MM.1S (cell line): Measurements from ENCODE around the gene MAGEA2B.
"Not testable (repeated sequence)": the region's sequence is repeated elsewhere in the genome, so short reads cannot be mapped to it uniquely, and the experiment has no call there.

Experiments
- DNase-seq: peaks from one replicate; pipeline ENCODE4 v3.0.0-alpha.2; 2015
- H2AFZ ChIP-seq: fragments of 300-600 bp; sonication (generic); 2 replicates; pipeline ENCODE4 v1.6.0; 2016; ENCODE audit warnings: antibody characterized with exemption, low read length
- H3F3A ChIP-seq: fragments of 300-600 bp; sonication (generic); 2 replicates; pipeline ENCODE4 v1.6.1; 2016; ENCODE audit warnings: mild to moderate bottlenecking, antibody characterized with exemption, low read length, moderate library complexity, mixed read lengths; ENCODE audit not compliant: insufficient read depth
- H3K27ac ChIP-seq: fragments of 300-600 bp; sonication (generic); 2 replicates; pipeline ENCODE4 v1.5.1; 2016; ENCODE audit warnings: mild to moderate bottlenecking, low read length
- H3K27me3 ChIP-seq: fragments of 300-600 bp; sonication (generic); replicated peaks from 2 replicates; pipeline ENCODE4 v1.6.0; 2016; ENCODE audit warnings: low read length; ENCODE audit not compliant: insufficient read depth
- H3K36me3 ChIP-seq: fragments of 300-600 bp; sonication (generic); replicated peaks from 2 replicates; pipeline ENCODE4 v1.6.1; 2016; ENCODE audit warnings: mild to moderate bottlenecking, low read length, mixed read lengths; ENCODE audit not compliant: insufficient read depth
- H3K4me1 ChIP-seq: fragments of 300-600 bp; sonication (generic); 2 replicates; pipeline ENCODE4 v1.6.1; 2016; ENCODE audit warnings: low read length, mixed read lengths
- H3K4me2 ChIP-seq: fragments of 300-600 bp; sonication (generic); 2 replicates; pipeline ENCODE4 v1.6.0; 2016; ENCODE audit warnings: low read depth, low read length
- H3K4me3 ChIP-seq: fragments of 300-600 bp; sonication (generic); 2 replicates; pipeline ENCODE4 v1.5.1; 2016; ENCODE audit warnings: low read length, mixed read lengths
- H3K79me2 ChIP-seq: fragments of 300-600 bp; sonication (generic); 2 replicates; pipeline ENCODE4 v1.6.1; 2016; ENCODE audit warnings: mixed run types, low read length, mixed read lengths
- H3K9ac ChIP-seq: fragments of 300-600 bp; sonication (generic); 2 replicates; pipeline ENCODE4 v1.6.1; 2016; ENCODE audit warnings: low read length, mixed read lengths
- H3K9me2 ChIP-seq: fragments of 300-600 bp; sonication (generic); replicated peaks from 2 replicates; pipeline ENCODE4 v1.6.1; 2016; ENCODE audit warnings: mild to moderate bottlenecking, low read length, mixed read lengths; ENCODE audit not compliant: insufficient read depth
- H3K9me3 ChIP-seq: fragments of 300-600 bp; sonication (generic); replicated peaks from 2 replicates; pipeline ENCODE4 v1.6.1; 2016; ENCODE audit warnings: mild to moderate bottlenecking, low read length, mixed read lengths; ENCODE audit not compliant: insufficient read depth
- H4K20me1 ChIP-seq: fragments of 300-600 bp; sonication (generic); 2 replicates; pipeline ENCODE4 v1.6.1; 2016; ENCODE audit warnings: mild to moderate bottlenecking, low read length, moderate library complexity, mixed read lengths; ENCODE audit not compliant: insufficient read depth
- CTCF ChIP-seq: fragments of 300-600 bp; sonication (generic); IDR thresholded peaks from 2 replicates; pipeline ENCODE4 v1.5.1; 2016; ENCODE audit warnings: antibody characterized with exemption, low read length, mixed read lengths
- EZH2 ChIP-seq: fragments of 300-600 bp; sonication (generic); optimal IDR thresholded peaks from 2 replicates; pipeline ENCODE3; 2017; ENCODE audit warnings: low read depth, mild to moderate bottlenecking, antibody characterized with exemption, low read length, mixed read lengths
- EZH2phosphoT487 ChIP-seq: fragments of 300-600 bp; sonication (generic); IDR thresholded peaks from 2 replicates; pipeline ENCODE4 v1.6.1; 2018; ENCODE audit warnings: antibody characterized with exemption, low read length

MAGEA2B gene

GRCh38 chrX:152706500-152706899 is 7.9 kb upstream of the MAGEA2B start:
- not testable (repeated sequence) for H3K9ac ChIP-seq, H2AFZ ChIP-seq, H3K4me1 ChIP-seq, H3K4me2 ChIP-seq, H3K27ac ChIP-seq, H3K36me3 ChIP-seq, DNase-seq, H3K9me3 ChIP-seq, H3K4me3 ChIP-seq, H4K20me1 ChIP-seq, H3K79me2 ChIP-seq, H3K9me2 ChIP-seq, H3K27me3 ChIP-seq, H3F3A ChIP-seq

- not testable (repeated sequence) for H3K4me1 ChIP-seq, H3K36me3 ChIP-seq, H3K9me2 ChIP-seq, H3K27me3 ChIP-seq, H3K4me2 ChIP-seq, H3K27ac ChIP-seq, H2AFZ ChIP-seq, H3K9me3 ChIP-seq, H3K9ac ChIP-seq, H4K20me1 ChIP-seq, H3K4me3 ChIP-seq, H3K79me2 ChIP-seq, H3F3A ChIP-seq, DNase-seq
Observed at GRCh38 chrX:152709173-152709572, 5.3 kb upstream of the MAGEA2B start, which contains the start of gene CSAG2. TSS of gene CSAG2 (minus strand) at chrX:152709273. CDS start at chrX:152709112, 161 bp downstream.

GRCh38 chrX:152713195-152713594 is 1.2 kb upstream of the MAGEA2B start:
- not testable (repeated sequence) for H3K9me3 ChIP-seq, H3F3A ChIP-seq, H3K79me2 ChIP-seq, H3K36me3 ChIP-seq, H3K4me1 ChIP-seq, H4K20me1 ChIP-seq, H3K27me3 ChIP-seq, H3K9ac ChIP-seq, H3K4me3 ChIP-seq, H3K9me2 ChIP-seq, H2AFZ ChIP-seq, DNase-seq, H3K4me2 ChIP-seq, H3K27ac ChIP-seq

GRCh38 chrX:152725409-152725808 is 11.0 kb downstream of the MAGEA2B start:
- Histone ChIP-seq H3K27me3 (no peaks in the 10 kb centered on the region), H4K20me1 (no peaks in the 10 kb centered on the region), H3K4me1 (no peaks in the 10 kb centered on the region), H3K4me3 (no peak overlapping the region), H2AFZ (no peak overlapping the region), H3K4me2 (no peak overlapping the region), H3K27ac (no peak overlapping the region), H3K9ac (no peak overlapping the region), H3K9me3 (no peaks in the 10 kb centered on the region), H3K9me2 (no peaks in the 10 kb centered on the region), H3K36me3 (no peaks in the 10 kb centered on the region), H3F3A (no peaks in the 10 kb centered on the region), H3K79me2 (no peaks in the 10 kb centered on the region)
- TF ChIP-seq EZH2: no peak
- TF ChIP-seq CTCF: no peak
- no peak for TF ChIP-seq EZH2phosphoT487
- DNase-seq: no peak

- no peaks in the 10 kb centered on the region for H3F3A ChIP-seq
- no peak within 1 kb of the TSS for H3K4me3 ChIP-seq
- no peaks in the 10 kb centered on the region for H3K79me2 ChIP-seq
- no peak within 1 kb of the TSS for H3K27ac ChIP-seq
- peak; percentile 5 for DNase-seq
- H3K4me1 ChIP-seq: no peaks in the 10 kb centered on the region
- no peaks in the 10 kb centered on the region for H3K9me3 ChIP-seq
- no peak within 1 kb of the TSS for H3K4me2 ChIP-seq
- H2AFZ ChIP-seq: no peak within 1 kb of the TSS
- H3K9me2 ChIP-seq: no peaks in the 10 kb centered on the region
- H3K27me3 ChIP-seq: no peaks in the 10 kb centered on the region
- TF ChIP-seq EZH2phosphoT487: no peak
- no peak for TF ChIP-seq EZH2
- no peak for TF ChIP-seq CTCF
- no peak within 1 kb of the TSS for H3K9ac ChIP-seq
- H4K20me1 ChIP-seq: no peaks in the 10 kb centered on the region
- no peaks in the 10 kb centered on the region for H3K36me3 ChIP-seq
Observed at GRCh38 chrX:152733261-152733975, 19.0 kb downstream of the MAGEA2B start, which contains the start of the genes CSAG1 and MAGEA12. TSS of gene CSAG1 (minus strand) at chrX:152733721. CDS start at chrX:152732460, 1,261 bp downstream. TSS of gene MAGEA12 (plus strand) at chrX:152733757. CDS start at chrX:152736162, 2,405 bp downstream.

GRCh38 chrX:152734143-152734858 is 19.9 kb downstream of the MAGEA2B start:
- DNase-seq, H3F3A ChIP-seq, H3K4me1 ChIP-seq, H3K9me2 ChIP-seq, H3K9me3 ChIP-seq, H3K79me2 ChIP-seq, H3K4me2 ChIP-seq, H3K36me3 ChIP-seq, H3K27me3 ChIP-seq, H3K27ac ChIP-seq, H2AFZ ChIP-seq, H4K20me1 ChIP-seq, H3K9ac ChIP-seq, H3K4me3 ChIP-seq: not testable (repeated sequence)
